WTC11 (cell line): ENCODE measurements around the gene GFRA1. TPM values are rescaled to one million over a fixed set of nuclear protein-coding genes. Genes with fewer than 3 reads are reported as not detected.

Source experiments
- ATAC-seq: fragments of 200-7000 bp; cut with Tn5 transposase; 2 replicates; pipeline ENCODE4 v1.10.0; 2021; ENCODE audit warnings: mild to moderate bottlenecking, moderate library complexity
- CTCF ChIA-PET: fragments of 300-600 bp; sonication (Branson Sonifier 250); formaldehyde crosslinking; loops from one replicate; lab custom pipeline; 2021; ENCODE audit warnings: antibody characterized with exemption; lab: Charles Lee
- POLR2A ChIA-PET: fragments of 350-600 bp; sonication (Branson Sonifier 250); formaldehyde crosslinking; loops from one replicate; lab custom pipeline; 2021; ENCODE audit warnings: antibody characterized with exemption; lab: Charles Lee
- DNase-seq: peaks from one replicate; pipeline ENCODE4 v3.0.0; 2021; ENCODE audit warnings: low spot score
- H3K27ac Mint-ChIP-seq: 2 replicates; pipeline ENCODE4 v1.8.0; 2021; ENCODE audit warnings: mixed read lengths
- H3K27me3 Mint-ChIP-seq: 2 replicates; pipeline ENCODE4 v1.8.0; 2021; ENCODE audit warnings: low read depth, mild to moderate bottlenecking, moderate library complexity, mixed read lengths
- H3K36me3 Mint-ChIP-seq: 2 replicates; pipeline ENCODE4 v1.8.0; 2021; ENCODE audit warnings: mixed read lengths
- H3K4me1 Mint-ChIP-seq: 2 replicates; pipeline ENCODE4 v1.8.0; 2022; ENCODE audit warnings: mixed read lengths
- H3K4me3 Mint-ChIP-seq: 2 replicates; pipeline ENCODE4 v1.8.0; 2021; ENCODE audit warnings: mild to moderate bottlenecking, moderate library complexity, mixed read lengths
- H3K9me3 Mint-ChIP-seq: 2 replicates; pipeline ENCODE4 v1.8.0; 2021; ENCODE audit warnings: mixed read lengths
- CBFB ChIP-seq: sonication (generic); formaldehyde crosslinking; IDR thresholded peaks from 2 replicates; pipeline ENCODE4 v1.8.1; 2022; ENCODE audit warnings: mild to moderate bottlenecking, low read depth, missing genetic modification reagents
- E2F4 ChIP-seq: sonication (generic); formaldehyde crosslinking; IDR thresholded peaks from 2 replicates; pipeline ENCODE4 v1.8.1; 2022; ENCODE audit warnings: low read depth, mild to moderate bottlenecking, moderate library complexity, missing genetic modification reagents, borderline replicate concordance
- E2F5 ChIP-seq: sonication (generic); formaldehyde crosslinking; IDR thresholded peaks from 2 replicates; pipeline ENCODE4 v1.8.1; 2022; ENCODE audit warnings: mild to moderate bottlenecking, moderate library complexity, missing genetic modification reagents
- ELF4 ChIP-seq: sonication (generic); formaldehyde crosslinking; IDR thresholded peaks from 2 replicates; pipeline ENCODE4 v1.8.1; 2022; ENCODE audit warnings: low read depth, mild to moderate bottlenecking, moderate library complexity, missing genetic modification reagents
- EMX1 ChIP-seq: fragments of 250-450 bp; sonication (Bioruptor Pico); IDR thresholded peaks from 2 replicates; pipeline ENCODE4 v1.8.0; 2021; ENCODE audit warnings: mild to moderate bottlenecking
- ESRRA ChIP-seq: sonication (generic); formaldehyde crosslinking; IDR thresholded peaks from 2 replicates; pipeline ENCODE4 v1.8.1; 2022; ENCODE audit warnings: mild to moderate bottlenecking, missing genetic modification reagents, borderline replicate concordance
- KAT7 ChIP-seq: sonication (generic); formaldehyde crosslinking; IDR thresholded peaks from 2 replicates; pipeline ENCODE4 v1.8.1; 2023; ENCODE audit warnings: missing genetic modification reagents, mild to moderate bottlenecking, borderline replicate concordance
- NFATC4 ChIP-seq: fragments of 250-450 bp; sonication (Bioruptor Pico); IDR thresholded peaks from 2 replicates; pipeline ENCODE4 v1.9.0; 2021; ENCODE audit warnings: mild to moderate bottlenecking
- PREB ChIP-seq: sonication (generic); formaldehyde crosslinking; IDR thresholded peaks from 2 replicates; pipeline ENCODE4 v1.8.1; 2022; ENCODE audit warnings: mild to moderate bottlenecking, missing genetic modification reagents, moderate library complexity, borderline replicate concordance
- SMAD3 ChIP-seq: sonication (generic); formaldehyde crosslinking; IDR thresholded peaks from 2 replicates; pipeline ENCODE4 v1.8.0; 2022; ENCODE audit warnings: missing genetic modification reagents, mild to moderate bottlenecking, borderline replicate concordance
- STAT6 ChIP-seq: sonication (generic); formaldehyde crosslinking; conservative IDR thresholded peaks from 2 replicates; pipeline ENCODE4 v1.8.1; 2023; ENCODE audit warnings: mild to moderate bottlenecking, low read depth, missing genetic modification reagents, moderate library complexity
- TEAD1 ChIP-seq: sonication (generic); formaldehyde crosslinking; IDR thresholded peaks from 2 replicates; pipeline ENCODE4 v1.8.0; 2022; ENCODE audit warnings: mild to moderate bottlenecking, missing genetic modification reagents
- TEAD4 ChIP-seq: sonication (generic); formaldehyde crosslinking; IDR thresholded peaks from 2 replicates; pipeline ENCODE4 v1.8.0; 2022; ENCODE audit warnings: mild to moderate bottlenecking, missing genetic modification reagents
- ZBTB21 ChIP-seq: sonication (generic); formaldehyde crosslinking; IDR thresholded peaks from 2 replicates; pipeline ENCODE4 v1.8.1; 2023; ENCODE audit warnings: mild to moderate bottlenecking, missing genetic modification reagents, borderline replicate concordance
- ZBTB43 ChIP-seq: sonication (generic); formaldehyde crosslinking; IDR thresholded peaks from 2 replicates; pipeline ENCODE4 v1.8.1; 2023; ENCODE audit warnings: mild to moderate bottlenecking, missing genetic modification reagents
- ZNF121 ChIP-seq: sonication (generic); formaldehyde crosslinking; IDR thresholded peaks from 2 replicates; pipeline ENCODE4 v1.8.0; 2023; ENCODE audit warnings: missing genetic modification reagents
- ZNF138 ChIP-seq: sonication (generic); formaldehyde crosslinking; conservative IDR thresholded peaks from 2 replicates; pipeline ENCODE4 v1.8.1; 2022; ENCODE audit warnings: mild to moderate bottlenecking, moderate library complexity, missing genetic modification reagents
- ZNF232 ChIP-seq: sonication (generic); formaldehyde crosslinking; IDR thresholded peaks from 2 replicates; pipeline ENCODE4 v1.8.0; 2022; ENCODE audit warnings: mild to moderate bottlenecking, missing genetic modification reagents
- total RNA-seq: library from RNA; stranded (reverse); gene quantifications from 3 replicates; pipeline ENCODE4 v1.2.3, GENCODE V29; 2021
- TF ChIP-seq, protein P1 (sequence below): sonication (generic); formaldehyde crosslinking; conservative IDR thresholded peaks from 2 replicates; pipeline ENCODE4 v1.8.1; 2022; ENCODE audit warnings: mild to moderate bottlenecking, missing genetic modification reagents
- TF ChIP-seq, protein P2 (sequence below): fragments of 250-450 bp; sonication (Bioruptor Pico); IDR thresholded peaks from 2 replicates; pipeline ENCODE4 v1.8.0; 2021; ENCODE audit warnings: mild to moderate bottlenecking
- TF ChIP-seq, protein P3 (sequence below): sonication (generic); formaldehyde crosslinking; IDR thresholded peaks from 2 replicates; pipeline ENCODE4 v1.8.1; 2022; ENCODE audit warnings: low read depth, missing genetic modification reagents, borderline replicate concordance

GFRA1 gene
- total RNA-seq, 1 experiment from 2014 or later: 4.4 TPM

GRCh38 chr10:116195039-116195438 lies 78.0 kb downstream of the GFRA1 start:
- ChIA-PET CTCF (no interaction called here), POLR2A (no interaction called here)
- H3K9me3 Mint-ChIP-seq: peaks cover 19% of the 10 kb centered on the region

DNA sequence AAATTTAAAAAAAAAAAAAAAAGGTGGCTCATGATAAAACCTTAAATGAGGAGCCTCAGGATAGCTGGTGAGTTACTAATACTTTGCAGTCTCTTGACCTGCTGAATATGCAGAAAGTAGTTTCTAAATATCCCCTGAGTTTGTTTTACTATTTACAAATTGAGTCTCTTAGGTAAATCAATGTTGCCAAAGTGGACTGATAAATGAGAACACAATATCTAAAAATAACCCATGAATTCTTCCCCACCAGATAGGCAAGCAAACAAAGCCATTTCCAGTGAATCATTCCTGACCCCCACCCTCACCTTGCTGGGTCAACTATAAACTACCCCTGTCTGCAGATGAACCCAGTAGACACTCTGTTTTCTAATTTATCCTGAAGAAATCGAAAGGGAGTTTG lies 78.9 kb downstream of the GFRA1 start:
- no peak for TF ChIP-seq ZNF121 (CRISPR knock-in tag)
- TF ChIP-seq TEAD4 (CRISPR knock-in tag): no peak
- no peak for TF ChIP-seq STAT6 (CRISPR knock-in tag)
- no peak for TF ChIP-seq ZBTB43
- TF ChIP-seq KAT7 (CRISPR knock-in tag): no peak
- TF ChIP-seq ESRRA (CRISPR knock-in tag): no peak
- no peak for TF ChIP-seq NFATC4 (CRISPR knock-in tag)
- TF ChIP-seq, all 79 proteins: peak for 0
- Mint-ChIP-seq H3K27ac (no peak overlapping the region), H3K27me3 (no peaks in the 10 kb centered on the region), H3K36me3 (peaks cover 19% of the 10 kb centered on the region), H3K4me1 (peaks cover 17% of the 10 kb centered on the region), H3K9me3 (peaks cover 19% of the 10 kb centered on the region), H3K4me3 (no peak overlapping the region)
- ChIA-PET CTCF (no interaction called here), POLR2A (no interaction called here)
- ATAC-seq (no peak), DNase-seq (no peak)

More at GRCh38 chr10:116195039-116195438, 78.0 kb downstream of the GFRA1 start:
- H3K36me3 Mint-ChIP-seq: peaks cover 19% of the 10 kb centered on the region
- DNase-seq: no peak
- TF ChIP-seq EMX1 (CRISPR knock-in tag) (no peak), SMAD3 (no peak), NFATC4 (CRISPR knock-in tag) (no peak), CBFB (no peak), E2F5 (CRISPR knock-in tag) (no peak), PREB (CRISPR knock-in tag) (no peak)
- TF ChIP-seq, protein P1, sequence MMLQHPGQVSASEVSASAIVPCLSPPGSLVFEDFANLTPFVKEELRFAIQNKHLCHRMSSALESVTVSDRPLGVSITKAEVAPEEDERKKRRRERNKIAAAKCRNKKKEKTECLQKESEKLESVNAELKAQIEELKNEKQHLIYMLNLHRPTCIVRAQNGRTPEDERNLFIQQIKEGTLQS (CRISPR knock-in tag): no peak
- TF ChIP-seq, all 79 proteins: peak for 0
- no peak overlapping the region for H3K4me3 Mint-ChIP-seq
- no peak; the same call in 1 of the 2 replicates for ATAC-seq
- no peaks in the 10 kb centered on the region for H3K27me3 Mint-ChIP-seq
- H3K27ac Mint-ChIP-seq: no peak overlapping the region
- H3K4me1 Mint-ChIP-seq: peaks cover 17% of the 10 kb centered on the region

- no peak overlapping the region for H3K27ac Mint-ChIP-seq
- CTCF ChIA-PET: no interaction called here
- H3K4me3 Mint-ChIP-seq: no peak overlapping the region
- ATAC-seq (no peak), DNase-seq (no peak)
- H3K4me1 Mint-ChIP-seq: peaks cover 24% of the 10 kb centered on the region
- POLR2A ChIA-PET: no interaction called here
- H3K27me3 Mint-ChIP-seq: no peaks in the 10 kb centered on the region
- peaks cover 14% of the 10 kb centered on the region for H3K9me3 Mint-ChIP-seq
- H3K36me3 Mint-ChIP-seq: peaks cover 15% of the 10 kb centered on the region
- no peak for TF ChIP-seq ZNF138 (CRISPR knock-in tag)
- TF ChIP-seq, protein P2, sequence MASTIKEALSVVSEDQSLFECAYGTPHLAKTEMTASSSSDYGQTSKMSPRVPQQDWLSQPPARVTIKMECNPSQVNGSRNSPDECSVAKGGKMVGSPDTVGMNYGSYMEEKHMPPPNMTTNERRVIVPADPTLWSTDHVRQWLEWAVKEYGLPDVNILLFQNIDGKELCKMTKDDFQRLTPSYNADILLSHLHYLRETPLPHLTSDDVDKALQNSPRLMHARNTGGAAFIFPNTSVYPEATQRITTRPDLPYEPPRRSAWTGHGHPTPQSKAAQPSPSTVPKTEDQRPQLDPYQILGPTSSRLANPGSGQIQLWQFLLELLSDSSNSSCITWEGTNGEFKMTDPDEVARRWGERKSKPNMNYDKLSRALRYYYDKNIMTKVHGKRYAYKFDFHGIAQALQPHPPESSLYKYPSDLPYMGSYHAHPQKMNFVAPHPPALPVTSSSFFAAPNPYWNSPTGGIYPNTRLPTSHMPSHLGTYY (CRISPR knock-in tag): no peak
- no peak for TF ChIP-seq E2F4 (CRISPR knock-in tag)
- no peak for TF ChIP-seq ELF4 (CRISPR knock-in tag)
- TF ChIP-seq ZBTB21: no peak
- TF ChIP-seq, protein P3, sequence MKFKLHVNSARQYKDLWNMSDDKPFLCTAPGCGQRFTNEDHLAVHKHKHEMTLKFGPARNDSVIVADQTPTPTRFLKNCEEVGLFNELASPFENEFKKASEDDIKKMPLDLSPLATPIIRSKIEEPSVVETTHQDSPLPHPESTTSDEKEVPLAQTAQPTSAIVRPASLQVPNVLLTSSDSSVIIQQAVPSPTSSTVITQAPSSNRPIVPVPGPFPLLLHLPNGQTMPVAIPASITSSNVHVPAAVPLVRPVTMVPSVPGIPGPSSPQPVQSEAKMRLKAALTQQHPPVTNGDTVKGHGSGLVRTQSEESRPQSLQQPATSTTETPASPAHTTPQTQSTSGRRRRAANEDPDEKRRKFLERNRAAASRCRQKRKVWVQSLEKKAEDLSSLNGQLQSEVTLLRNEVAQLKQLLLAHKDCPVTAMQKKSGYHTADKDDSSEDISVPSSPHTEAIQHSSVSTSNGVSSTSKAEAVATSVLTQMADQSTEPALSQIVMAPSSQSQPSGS: no peak
- TF ChIP-seq ZNF232 (CRISPR knock-in tag): no peak
- TF ChIP-seq TEAD1 (CRISPR knock-in tag): no peak
These were observed 82.1 kb downstream of the GFRA1 start for GRCh38 chr10:116190883-116191282.
